Muscle of leg (tissue), 16 donors: ENCODE measurements around the gene SMCO3. TPM values are rescaled to one million over a fixed set of nuclear protein-coding genes. Genes with fewer than 3 reads are reported as not detected.
A peak's percentile ranks its signal among the peaks of the same experiment; 100 is the strongest.

Experiments used
- DNase-seq: peaks from one replicate; pipeline ENCODE4 v3.0.0; 2013
- H3K27ac ChIP-seq: one replicate; pipeline ENCODE4 v1.5.1; 2013; ENCODE audit warnings: mild to moderate bottlenecking, low read length, control low read depth
- H3K27me3 ChIP-seq: one replicate; pipeline ENCODE4 v1.6.1; 2013; ENCODE audit warnings: low read length; ENCODE audit not compliant: control insufficient read depth, insufficient read depth
- H3K36me3 ChIP-seq: one replicate; pipeline ENCODE4 v1.6.1; 2013; ENCODE audit warnings: low read length; ENCODE audit not compliant: control insufficient read depth, insufficient read depth
- H3K4me1 ChIP-seq: one replicate; pipeline ENCODE4 v1.6.1; 2013; ENCODE audit warnings: low read length; ENCODE audit not compliant: control insufficient read depth, insufficient read depth
- H3K4me3 ChIP-seq: one replicate; pipeline ENCODE4 v1.5.1; 2013; ENCODE audit warnings: low read length, control low read depth
- H3K9me3 ChIP-seq: replicated peaks from 2 replicates; pipeline ENCODE4 v1.6.1; 2013; ENCODE audit warnings: low read depth, low read length; ENCODE audit not compliant: control insufficient read depth
- WGBS: methylation state at CpG from one replicate; pipeline ENCODE4 v1.1.5; 2013; ENCODE audit warnings: missing lambda C conversion rate; ENCODE audit not compliant: insufficient coverage; 5-methylcytosine and 5-hydroxymethylcytosine counted together
- long read RNA-seq, 11 donors: transcript quantifications; one replicate each; lab custom pipeline, GENCODE V29; 2026
- polyA plus RNA-seq, 8 donors: library from polyadenylated mRNA; unstranded; fragments of 120-200 nt; gene quantifications; one replicate each; pipeline versions ENCODE4 v1.2.1 to v1.2.3, GENCODE V29; 2013; ENCODE audit warnings: inconsistent platforms in 1 of 8, low replicate concordance in 1 of 8; ENCODE audit not compliant: insufficient read length in 8 of 8, insufficient read depth in 1 of 8
- total RNA-seq: library from RNA; stranded (reverse); fragments of 120-200 nt; gene quantifications from one replicate; pipeline ENCODE4 v1.2.4, GENCODE V29; 2013

Gene SMCO3
- total RNA-seq (0.40 TPM), polyA plus RNA-seq (under 1 TPM in 7 of 8 donors, not detected in 1; 0.07 to 0.57 (median 0.21) TPM)
- long read RNA-seq, donor 1 = 0 reads
- long read RNA-seq, donor 2 = 0 reads
- long read RNA-seq, donor 3 = 0 reads
- long read RNA-seq, donor 4 = 0 reads
- long read RNA-seq, donor 5 = 0 reads
- long read RNA-seq, donor 6 = 0 reads
- long read RNA-seq, donor 7 = 0 reads
- long read RNA-seq, donor 8 = 0 reads
- long read RNA-seq, donor 9 = 0 reads
- long read RNA-seq, donor 10 = 0 reads
- long read RNA-seq, donor 11 = 0 reads

GRCh38 chr12:14814014-14814413, at the start of gene SMCO3:
SMCO3 (minus strand) TSS chr12:14814182; CDS start chr12:14806680, 7,502 bp downstream.
- no peak for DNase-seq
- WGBS = no CpG with 5 or more reads among the region's 3 CpGs
- Histone ChIP-seq H3K27ac (no peak within 1 kb of the TSS), H3K27me3 (no peaks in the 10 kb centered on the region), H3K36me3 (no peaks in the 10 kb centered on the region), H3K9me3 (no peaks in the 10 kb centered on the region), H3K4me3 (no peak within 1 kb of the TSS), H3K4me1 (no peaks in the 10 kb centered on the region)

GRCh38 chr12:14860490-14860889, 46.5 kb upstream of the SMCO3 start:
- Histone ChIP-seq H3K27me3 (no peaks in the 10 kb centered on the region), H3K4me3 (no peak overlapping the region), H3K9me3 (peaks cover 6% of the 10 kb centered on the region), H3K27ac (no peak overlapping the region), H3K36me3 (no peaks in the 10 kb centered on the region), H3K4me1 (no peaks in the 10 kb centered on the region)
- DNase-seq = no peak

- Histone ChIP-seq H3K27ac (no peak overlapping the region), H3K27me3 (no peaks in the 10 kb centered on the region), H3K4me1 (peaks cover 2% of the 10 kb centered on the region), H3K36me3 (no peaks in the 10 kb centered on the region), H3K9me3 (peaks cover 6% of the 10 kb centered on the region), H3K4me3 (no peak overlapping the region)
- WGBS = 100% methylated on average over 1 of the region's 1 CpG
- DNase-seq = no peak
These were observed 44.5 kb upstream of the SMCO3 start for GRCh38 chr12:14858513-14858912.

GRCh38 chr12:14854586-14855183, 40.7 kb upstream of the SMCO3 start:
- WGBS = 46% methylated on average over 2 of the region's 6 CpGs
- peak; percentile 83 for DNase-seq
- Histone ChIP-seq H3K9me3 (peaks cover under 1% of the 10 kb centered on the region), H3K27me3 (no peaks in the 10 kb centered on the region), H3K27ac (peak overlapping the region; percentile 64), H3K4me3 (no peak overlapping the region), H3K36me3 (no peaks in the 10 kb centered on the region), H3K4me1 (peaks cover 2% of the 10 kb centered on the region)

DNA sequence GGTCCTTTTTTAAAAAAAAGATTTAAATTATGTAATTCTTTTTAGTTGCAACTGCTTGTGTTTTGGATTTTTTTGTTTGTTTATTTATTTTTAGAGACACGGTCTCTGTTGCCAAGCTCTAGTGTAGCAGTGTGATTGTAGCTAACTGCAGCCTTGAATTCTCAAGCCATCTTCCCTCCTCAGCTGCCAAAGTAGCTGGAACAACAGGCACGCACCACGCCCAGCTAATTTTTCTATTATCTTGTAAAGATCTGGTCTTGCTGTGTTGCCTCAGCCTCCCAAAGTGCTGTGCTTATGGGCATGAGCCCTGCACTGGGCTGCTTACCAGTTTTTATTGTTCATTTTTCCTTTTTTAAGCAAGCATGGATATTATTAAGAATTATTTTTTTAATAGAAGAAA, 40.0 kb upstream of the SMCO3 start:
- no peaks in the 10 kb centered on the region for H3K36me3 ChIP-seq
- H3K27me3 ChIP-seq = no peaks in the 10 kb centered on the region
- H3K9me3 ChIP-seq = no peaks in the 10 kb centered on the region
- H3K4me3 ChIP-seq = no peak overlapping the region
- DNase-seq = peak; percentile 93
- peak overlapping the region; percentile 52 for H3K27ac ChIP-seq
- no CpG with 5 or more reads among the region's 3 CpGs for WGBS
- peaks cover 2% of the 10 kb centered on the region for H3K4me1 ChIP-seq

DNA sequence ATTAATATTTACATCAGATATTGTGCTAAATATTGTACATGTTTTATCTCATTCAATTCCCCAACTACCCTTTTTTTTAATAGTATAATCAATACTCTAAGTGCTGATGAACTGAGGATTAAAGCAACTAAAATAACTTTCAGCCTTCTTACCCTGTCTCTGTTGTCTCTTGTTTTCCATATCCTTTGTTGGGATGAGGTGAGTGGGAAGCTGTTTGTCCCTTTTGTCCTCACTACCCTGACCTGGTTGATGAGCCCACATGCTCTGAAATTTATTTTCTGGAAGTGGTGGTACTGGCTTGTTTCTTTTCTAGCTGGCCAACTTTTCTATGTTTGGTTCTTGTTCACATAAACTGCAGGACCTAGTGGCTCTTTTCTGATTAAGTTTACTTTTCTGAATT, 38.9 kb upstream of the SMCO3 start:
- no peak overlapping the region for H3K4me3 ChIP-seq
- H3K36me3 ChIP-seq = no peaks in the 10 kb centered on the region
- no peak overlapping the region for H3K27ac ChIP-seq
- no peaks in the 10 kb centered on the region for H3K27me3 ChIP-seq
- H3K4me1 ChIP-seq = peaks cover 2% of the 10 kb centered on the region
- no peak for DNase-seq
- no peaks in the 10 kb centered on the region for H3K9me3 ChIP-seq

- WGBS = no CpG with 5 or more reads among the region's 1 CpG
- H3K36me3 ChIP-seq = no peaks in the 10 kb centered on the region
These were observed 37.1 kb upstream of the SMCO3 start for GRCh38 chr12:14850929-14851663.

DNA sequence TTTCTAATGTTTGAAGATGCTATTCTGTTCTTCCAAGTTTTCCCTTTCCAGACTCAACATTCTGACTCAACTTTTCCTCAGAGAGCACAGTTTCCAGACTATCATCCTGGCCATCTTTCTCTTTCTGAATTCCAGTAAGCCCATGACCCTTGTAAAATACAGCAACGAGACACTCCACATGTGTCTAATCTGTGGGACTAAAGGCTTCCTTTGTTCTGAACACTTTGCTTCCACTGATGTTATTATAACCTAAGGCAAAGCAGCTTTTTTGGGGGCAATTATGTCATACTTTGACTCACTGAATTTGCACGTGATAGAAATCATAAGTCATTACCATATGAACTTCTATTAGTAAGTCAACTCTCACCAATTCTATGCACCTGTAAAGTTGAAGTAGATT, 35.7 kb upstream of the SMCO3 start:
- no CpG with 5 or more reads among the region's 2 CpGs for WGBS
- H3K27ac ChIP-seq = peak overlapping the region; percentile 62
- H3K27me3 ChIP-seq = no peaks in the 10 kb centered on the region
- H3K4me1 ChIP-seq = peaks cover 2% of the 10 kb centered on the region
- DNase-seq = peak; percentile 96
- H3K9me3 ChIP-seq = no peaks in the 10 kb centered on the region
- no peaks in the 10 kb centered on the region for H3K36me3 ChIP-seq
- no peak overlapping the region for H3K4me3 ChIP-seq

More at GRCh38 chr12:14850929-14851663, 37.1 kb upstream of the SMCO3 start:
- H3K27me3 ChIP-seq = no peaks in the 10 kb centered on the region
- no peak overlapping the region for H3K4me3 ChIP-seq
- H3K9me3 ChIP-seq = no peaks in the 10 kb centered on the region
- peaks cover 2% of the 10 kb centered on the region for H3K4me1 ChIP-seq
- no peak overlapping the region for H3K27ac ChIP-seq
- no peak for DNase-seq

DNA sequence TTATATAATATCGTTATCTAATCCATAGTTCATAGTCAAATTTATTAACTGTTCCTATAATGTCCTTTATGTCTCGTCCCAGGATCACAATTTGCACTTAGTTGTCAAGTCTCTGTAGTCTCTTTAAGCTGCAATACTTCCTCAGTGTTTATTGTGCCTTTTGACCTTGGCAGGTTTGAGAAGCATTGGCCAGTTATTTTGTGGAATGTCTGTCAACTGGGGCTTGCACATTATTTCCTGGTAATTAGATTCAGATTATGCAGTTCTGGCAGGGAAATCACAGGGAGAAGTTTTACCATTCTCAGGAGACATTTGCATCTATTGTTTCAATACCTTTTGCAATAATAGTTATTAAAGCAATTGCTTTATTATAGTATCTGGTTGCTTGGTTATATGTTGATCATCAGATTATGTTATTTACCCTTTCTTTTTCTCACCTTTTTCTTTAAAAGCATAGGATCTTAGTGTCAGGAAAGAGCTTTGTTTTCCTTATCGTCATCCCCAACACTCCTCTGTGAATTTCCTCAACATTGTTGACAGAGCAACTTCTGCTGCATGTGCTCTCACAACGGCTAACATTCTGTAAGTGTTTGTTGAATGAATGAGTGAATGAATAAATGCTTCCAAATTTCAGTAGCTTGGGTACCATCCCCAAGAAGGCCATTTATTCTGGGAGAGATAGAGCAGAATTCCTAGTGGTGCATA, 33.0 kb upstream of the SMCO3 start:
- Histone ChIP-seq H3K4me3 (no peak overlapping the region), H3K4me1 (no peaks in the 10 kb centered on the region), H3K27me3 (no peaks in the 10 kb centered on the region), H3K36me3 (no peaks in the 10 kb centered on the region), H3K27ac (no peak overlapping the region), H3K9me3 (no peaks in the 10 kb centered on the region)
- WGBS = no CpG with 5 or more reads among the region's 4 CpGs
- DNase-seq = peak; percentile 76

DNA sequence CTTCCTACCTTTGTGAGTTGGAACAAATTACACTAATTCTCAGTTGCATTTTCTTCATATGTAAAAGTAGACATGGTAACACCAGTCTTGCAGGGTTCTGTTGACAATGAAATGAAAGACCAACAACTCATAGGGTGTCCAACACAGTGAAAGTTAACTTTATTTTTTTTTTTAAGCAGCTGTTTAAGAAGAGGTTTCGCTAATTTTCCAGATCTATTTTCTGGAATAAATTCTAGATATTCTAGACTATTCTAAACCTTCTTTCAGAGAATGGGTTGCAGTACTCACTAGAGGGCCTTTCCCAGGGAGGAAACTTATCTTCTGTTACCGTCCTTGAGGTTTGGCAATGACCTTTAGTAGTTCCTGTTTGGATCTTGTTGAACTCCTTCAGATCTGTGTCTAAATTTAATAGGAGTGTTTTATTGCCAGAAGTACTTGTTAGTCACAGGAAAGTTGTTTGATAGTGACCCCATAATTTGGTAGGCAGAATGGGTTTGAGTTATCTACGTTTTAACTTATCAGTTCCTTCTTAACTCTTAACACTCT, 32.1 kb upstream of the SMCO3 start:
- no peaks in the 10 kb centered on the region for H3K27me3 ChIP-seq
- H3K9me3 ChIP-seq = no peaks in the 10 kb centered on the region
- H3K4me1 ChIP-seq = peaks cover 4% of the 10 kb centered on the region
- H3K36me3 ChIP-seq = no peaks in the 10 kb centered on the region
- DNase-seq = no peak
- WGBS = no CpG with 5 or more reads among the region's 3 CpGs
- H3K27ac ChIP-seq = no peak overlapping the region
- H3K4me3 ChIP-seq = no peak overlapping the region
